Endothelial cell of umbilical vein (primary cell): ENCODE data around the gene TRANK1. TPM values are rescaled to one million over a fixed set of nuclear protein-coding genes. Genes with fewer than 3 reads are reported as not detected.

Source experiments
- BruUV-seq: library from RNA; stranded (reverse); fragments of 400-500 nt; replicated peaks from 2 replicates; lab custom pipeline; 2021; lab: Mats Ljungman, UMichigan
- CTCF ChIA-PET: fragments of 300-600, 350-600 bp; sonication (Branson Sonifier 250); formaldehyde crosslinking; loops from one replicate; lab custom pipeline; 2021; ENCODE audit warnings: antibody characterized with exemption, inconsistent platforms; lab: Charles Lee
- POLR2A ChIA-PET: fragments of 300-600, 350-600 bp; sonication (Branson Sonifier 250); formaldehyde crosslinking; loops from one replicate; lab custom pipeline; 2021; ENCODE audit warnings: antibody characterized with exemption, inconsistent platforms; lab: Charles Lee
- DNase-seq: peaks from one replicate; pipeline ENCODE4 v3.0.0-alpha.2; 2011; ENCODE audit warnings: low read depth, low spot score
- FAIRE-seq: peaks from 2 replicates; lab custom pipeline; 2011; peaks lifted over from hg19 to GRCh38; lab: Jason Lieb, UNC
- H2AFZ ChIP-seq: 2 replicates; pipeline ENCODE4 v1.6.0; 2012; ENCODE audit warnings: low read depth, low read length, control low read depth, inconsistent platforms
- H3K27ac ChIP-seq: 2 replicates; pipeline ENCODE4 v1.5.1; 2011; ENCODE audit warnings: low read depth, mild to moderate bottlenecking, control low read depth, low read length, moderate library complexity; ENCODE audit not compliant: insufficient read depth
- H3K27me3 ChIP-seq, 2 experiments: 2 replicates each; pipeline versions ENCODE4 v1.6.0 to v1.6.1; 2011; ENCODE audit warnings: low read length in 2 of 2, mixed read lengths in 1 of 2; ENCODE audit not compliant: control insufficient read depth in 2 of 2, insufficient read depth in 2 of 2
- H3K36me3 ChIP-seq, 2 experiments: 2 replicates in 1 of 2; 3 replicates in 1 of 2; pipeline ENCODE4 v1.5.1; 2011; ENCODE audit warnings: low read length in 2 of 2, mild to moderate bottlenecking in 1 of 2, moderate library complexity in 1 of 2; ENCODE audit not compliant: control insufficient read depth in 2 of 2, insufficient read depth in 2 of 2; ENCODE audit errors: extremely low read depth in 1 of 2
- H3K4me1 ChIP-seq: 3 replicates; pipeline ENCODE4 v1.5.1; 2011; ENCODE audit warnings: mild to moderate bottlenecking, low read length; ENCODE audit not compliant: control insufficient read depth, insufficient read depth; ENCODE audit errors: extremely low read depth
- H3K4me2 ChIP-seq: 2 replicates; pipeline ENCODE4 v1.6.1; 2011; ENCODE audit warnings: low read length, control low read depth, mixed read lengths; ENCODE audit not compliant: insufficient read depth
- H3K4me3 ChIP-seq, 3 experiments: fragments of 200-600 bp in 1 of 3; sonication (generic), shearing (Covaris generic) in 1 of 3; replicated peaks in 1 of 3; 2 replicates each; pipeline ENCODE4 v1.5.1; 2011 to 2016; ENCODE audit warnings: control low read depth in 3 of 3, low read length in 3 of 3, mild to moderate bottlenecking in 2 of 3, inconsistent platforms in 1 of 3, low read depth in 1 of 3, moderate library complexity in 1 of 3; ENCODE audit not compliant: insufficient read depth in 1 of 3
- H3K79me2 ChIP-seq: 2 replicates; pipeline ENCODE4 v1.6.0; 2012; ENCODE audit warnings: low read length, inconsistent platforms; ENCODE audit not compliant: control insufficient read depth, insufficient read depth
- H3K9ac ChIP-seq: replicated peaks from 2 replicates; pipeline ENCODE3; 2011; ENCODE audit warnings: low read length, control low read depth; ENCODE audit not compliant: insufficient read depth; ENCODE audit errors: extremely low read depth
- H3K9me1 ChIP-seq: replicated peaks from 3 replicates; pipeline ENCODE4 v1.6.0; 2011; ENCODE audit warnings: mild to moderate bottlenecking, low read length; ENCODE audit not compliant: control insufficient read depth, insufficient read depth; ENCODE audit errors: extremely low read depth
- H3K9me3 ChIP-seq: replicated peaks from 2 replicates; pipeline ENCODE4 v1.5.1; 2012; ENCODE audit warnings: low read length, inconsistent platforms; ENCODE audit not compliant: control insufficient read depth, insufficient read depth
- H4K20me1 ChIP-seq: replicated peaks from 2 replicates; pipeline ENCODE3; 2011; ENCODE audit warnings: mild to moderate bottlenecking, low read length; ENCODE audit not compliant: control insufficient read depth, insufficient read depth; ENCODE audit errors: extremely low read depth
- CTCF ChIP-seq, 2 donors: IDR thresholded peaks; 1 replicate in 1 of 2; 2 replicates in 1 of 2; pipeline ENCODE4 v1.5.1; 2011; ENCODE audit warnings: low read length in 2 of 2, mild to moderate bottlenecking in 2 of 2, moderate library complexity in 2 of 2, control low read depth in 1 of 2, inconsistent platforms in 1 of 2, low read depth in 1 of 2; ENCODE audit not compliant: insufficient read depth in 1 of 2; ENCODE audit errors: extremely low read depth in 1 of 2
- EZH2 ChIP-seq: IDR thresholded peaks from 2 replicates; pipeline ENCODE4 v1.6.1; 2012; ENCODE audit warnings: borderline replicate concordance, low read depth, mild to moderate bottlenecking, moderate library complexity, low read length, inconsistent platforms; ENCODE audit not compliant: severe bottlenecking
- FOS ChIP-seq: IDR thresholded peaks from 2 replicates; pipeline ENCODE4 v1.6.1; 2011; ENCODE audit warnings: mild to moderate bottlenecking, low read length, moderate library complexity, borderline replicate concordance; ENCODE audit not compliant: insufficient read depth
- GATA2 ChIP-seq: IDR thresholded peaks from 2 replicates; pipeline ENCODE4 v1.7.0; 2011; ENCODE audit warnings: low read depth, mild to moderate bottlenecking, moderate library complexity, mixed read lengths, low read length; ENCODE audit not compliant: insufficient read length, insufficient read depth
- JUN ChIP-seq: IDR thresholded peaks from 2 replicates; pipeline ENCODE4 v1.6.1; 2011; ENCODE audit warnings: borderline replicate concordance, low read depth; ENCODE audit not compliant: insufficient read length, insufficient read depth
- MAX ChIP-seq: IDR thresholded peaks from 2 replicates; pipeline ENCODE4 v1.6.1; 2011; ENCODE audit not compliant: insufficient read depth, insufficient read length
- MYC ChIP-seq: IDR thresholded peaks from one replicate; pipeline ENCODE4 v1.6.1; 2011; ENCODE audit warnings: mild to moderate bottlenecking, low read depth, low read length
- POLR2A ChIP-seq: IDR thresholded peaks from 2 replicates; pipeline ENCODE4 v1.6.1; 2012; ENCODE audit warnings: low read depth, mild to moderate bottlenecking, control low read depth, low read length
- POLR2AphosphoS5 ChIP-seq: IDR thresholded peaks from 2 replicates; pipeline ENCODE4 v1.6.1; 2012; ENCODE audit warnings: low read depth, mild to moderate bottlenecking, control low read depth, low read length, moderate library complexity; ENCODE audit not compliant: insufficient read depth
- dilution Hi-C: fragments of 300-500 bp; cut with MboI; formaldehyde crosslinking; loops from one replicate; pipeline ENCODE4 v1.15.0; 2019; ENCODE audit warnings: low sequenced_read_pairs; ENCODE audit not compliant: extremely low pct_ligation_motif_present
- intact Hi-C: fragments of 100-400 bp; cut with micrococcal nuclease; formaldehyde crosslinking; loops from one replicate; pipeline ENCODE4 v1.10.0; 2022
- polyA plus RNA-seq, 4 experiments: library from polyadenylated mRNA; depleted of rRNA in 3 of 4; stranded (reverse) in 3 of 4; unstranded in 1 of 4; fragments of >200 nt; gene quantifications; 2 replicates each; pipeline versions ENCODE4 v1.2.1 to v1.2.3, GENCODE V29; 2011 to 2012; ENCODE audit warnings: missing spikeins in 1 of 4
- total RNA-seq: library from RNA; stranded (reverse); gene quantifications from 2 replicates; pipeline ENCODE4 v1.2.3, GENCODE V29; 2021

TRANK1 gene
- total and polyA plus RNA-seq, 2 donors (not counting 3 experiments of a cell fraction or from before 2014, with no cell fraction given) = 4.6 to 14.4 TPM

- Histone ChIP-seq H4K20me1 (no peaks in the 10 kb centered on the region), H3K9me3 (no peaks in the 10 kb centered on the region), H3K9me1 (no peaks in the 10 kb centered on the region), H3K79me2 (no peaks in the 10 kb centered on the region), H3K27ac (no peak overlapping the region), H3K9ac (no peak overlapping the region), H3K4me1 (no peaks in the 10 kb centered on the region), H3K4me3 (no peak overlapping the region), H3K36me3 (no peaks in the 10 kb centered on the region), H3K4me2 (no peak overlapping the region), H3K27me3 (no peaks in the 10 kb centered on the region), H2AFZ (no peak overlapping the region)
- DNase-seq = no peak
- intact Hi-C loops = no loop called here
- CTCF ChIA-PET = interaction anchor here (0.9 to 2.1 kb wide), 3 partner anchors 9 to 144 kb away, joined by 5 to 6 read pairs (median 5); no protein-coding TSS in a partner anchor
- POLR2A ChIA-PET = no interaction called here
- TF ChIP-seq MYC (no peak), GATA2 (no peak), MAX (no peak), POLR2A (no peak), JUN (no peak)
- dilution Hi-C loops = no loop called here
- BruUV-seq = no TSS peak
- FAIRE-seq = no peak
These were observed 130.7 kb downstream of the TRANK1 start for GRCh38 chr3:36814066-36814717.

GRCh38 chr3:36813305-36813704, 131.5 kb downstream of the TRANK1 start:
- H3K9ac ChIP-seq = no peak overlapping the region
- DNase-seq = no peak
- intact Hi-C loops = no loop called here
- no peak overlapping the region for H2AFZ ChIP-seq
- no peaks in the 10 kb centered on the region for H3K36me3 ChIP-seq
- no peaks in the 10 kb centered on the region for H3K27me3 ChIP-seq
- H3K27ac ChIP-seq = no peak overlapping the region
- H3K79me2 ChIP-seq = no peaks in the 10 kb centered on the region
- no peak for TF ChIP-seq MAX
- TF ChIP-seq POLR2A = no peak
- TF ChIP-seq GATA2 = no peak
- no peak for TF ChIP-seq MYC
- TF ChIP-seq FOS = no peak
- TF ChIP-seq EZH2 = no peak
- TF ChIP-seq JUN = no peak
- TF ChIP-seq CTCF (IDR thresholded peaks at IDR 0.05; ENCODE audit: extremely low read depth in 1 of 2, insufficient read depth in 1 of 2, low read depth in 1 of 2, low read length in 2 of 2) = no peak
- TF ChIP-seq POLR2AphosphoS5 = no peak
- H3K4me2 ChIP-seq = no peak overlapping the region
- no peaks in the 10 kb centered on the region for H3K9me1 ChIP-seq
- BruUV-seq = no TSS peak
- H3K9me3 ChIP-seq = no peaks in the 10 kb centered on the region
- ChIA-PET POLR2A (no interaction called here), CTCF (no interaction called here)
- no peak overlapping the region for H3K4me3 ChIP-seq
- no peaks in the 10 kb centered on the region for H4K20me1 ChIP-seq
- H3K4me1 ChIP-seq = no peaks in the 10 kb centered on the region
- dilution Hi-C loops = no loop called here
- no peak for FAIRE-seq
